NB4 (cell line): ENCODE data around the gene TAF9.

ENCODE experiments used
- MYC ChIP-seq: IDR thresholded peaks from 2 replicates; pipeline ENCODE4 v1.6.1; 2011; ENCODE audit warnings: low read depth, low read length
- POLR2A ChIP-seq: IDR thresholded peaks from 2 replicates; pipeline ENCODE4 v1.6.1; 2011; ENCODE audit warnings: mild to moderate bottlenecking; ENCODE audit not compliant: insufficient read length; ENCODE audit errors: extremely low read depth
- TF ChIP-seq, protein P1 (sequence below): IDR thresholded peaks from one replicate; pipeline ENCODE4 v1.5.1; 2012; ENCODE audit warnings: low read depth, low read length

DNA sequence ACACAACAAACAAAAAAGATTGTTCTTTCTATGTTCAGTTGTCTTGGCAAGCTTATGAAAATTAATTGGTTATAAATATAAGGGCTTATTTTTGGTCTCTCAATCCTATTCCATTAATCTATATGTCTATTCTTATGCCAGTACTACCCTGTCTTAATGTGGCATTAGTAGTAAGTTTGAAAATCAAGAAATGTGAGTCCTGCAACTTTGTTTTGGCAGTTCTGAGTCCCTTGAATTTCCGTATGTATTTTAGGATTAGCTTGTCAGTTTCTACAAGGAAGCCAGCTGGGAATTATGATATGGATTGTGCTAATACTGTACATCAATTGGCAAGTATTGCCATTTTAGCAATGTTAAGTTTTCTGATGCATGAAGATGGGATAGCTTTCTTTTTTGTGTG lies 26.2 kb downstream of the TAF9 start:
- no peak for TF ChIP-seq MYC
- TF ChIP-seq, protein P1, sequence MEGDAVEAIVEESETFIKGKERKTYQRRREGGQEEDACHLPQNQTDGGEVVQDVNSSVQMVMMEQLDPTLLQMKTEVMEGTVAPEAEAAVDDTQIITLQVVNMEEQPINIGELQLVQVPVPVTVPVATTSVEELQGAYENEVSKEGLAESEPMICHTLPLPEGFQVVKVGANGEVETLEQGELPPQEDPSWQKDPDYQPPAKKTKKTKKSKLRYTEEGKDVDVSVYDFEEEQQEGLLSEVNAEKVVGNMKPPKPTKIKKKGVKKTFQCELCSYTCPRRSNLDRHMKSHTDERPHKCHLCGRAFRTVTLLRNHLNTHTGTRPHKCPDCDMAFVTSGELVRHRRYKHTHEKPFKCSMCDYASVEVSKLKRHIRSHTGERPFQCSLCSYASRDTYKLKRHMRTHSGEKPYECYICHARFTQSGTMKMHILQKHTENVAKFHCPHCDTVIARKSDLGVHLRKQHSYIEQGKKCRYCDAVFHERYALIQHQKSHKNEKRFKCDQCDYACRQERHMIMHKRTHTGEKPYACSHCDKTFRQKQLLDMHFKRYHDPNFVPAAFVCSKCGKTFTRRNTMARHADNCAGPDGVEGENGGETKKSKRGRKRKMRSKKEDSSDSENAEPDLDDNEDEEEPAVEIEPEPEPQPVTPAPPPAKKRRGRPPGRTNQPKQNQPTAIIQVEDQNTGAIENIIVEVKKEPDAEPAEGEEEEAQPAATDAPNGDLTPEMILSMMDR: no peak
- no peak for TF ChIP-seq POLR2A
